Activated CD8-positive, alpha-beta T cell treated with anti-CD3 and anti-CD28 coated beads for 36 hours (primary cell): Measurements from ENCODE around the gene GPI. TPM values are rescaled to one million over a fixed set of nuclear protein-coding genes. Genes with fewer than 3 reads are reported as not detected.

Source experiments
- ATAC-seq: fragments of 200-7000 bp; cut with Tn5 transposase; one replicate; pipeline ENCODE4 v1.10.0; 2021; ENCODE audit warnings: mild to moderate bottlenecking, moderate library complexity
- CTCF ChIA-PET: fragments of 350-600 bp; sonication (Branson Sonifier 250); formaldehyde crosslinking; loops from one replicate; lab custom pipeline; 2021; ENCODE audit warnings: antibody characterized with exemption; lab: Charles Lee
- POLR2A ChIA-PET: fragments of 350-600 bp; sonication (Branson Sonifier 250); formaldehyde crosslinking; loops from one replicate; lab custom pipeline; 2021; ENCODE audit warnings: antibody characterized with exemption; lab: Charles Lee
- DNase-seq: peaks from one replicate; pipeline ENCODE4 v3.0.0-alpha.2; 2020
- H3K27ac Mint-ChIP-seq: one replicate; pipeline ENCODE4 v1.8.0; 2021; ENCODE audit warnings: mild to moderate bottlenecking, mixed read lengths
- H3K27me3 Mint-ChIP-seq: one replicate; pipeline ENCODE4 v1.8.0; 2021; ENCODE audit warnings: mixed read lengths
- H3K36me3 Mint-ChIP-seq: one replicate; pipeline ENCODE4 v1.8.0; 2021; ENCODE audit warnings: low read depth, mixed read lengths
- H3K4me1 Mint-ChIP-seq: one replicate; pipeline ENCODE4 v1.8.0; 2021; ENCODE audit warnings: low read depth, mixed read lengths
- H3K4me3 Mint-ChIP-seq: one replicate; pipeline ENCODE4 v1.8.0; 2021; ENCODE audit warnings: mild to moderate bottlenecking, moderate library complexity, mixed read lengths
- H3K9me3 Mint-ChIP-seq: one replicate; pipeline ENCODE4 v1.8.0; 2021; ENCODE audit warnings: mixed read lengths
- CTCF ChIP-seq: fragments of 200-600 bp; IDR thresholded peaks from one replicate; pipeline ENCODE4 v1.8.0; 2022; ENCODE audit warnings: antibody characterized with exemption, mild to moderate bottlenecking
- intact Hi-C: fragments of 100-400 bp; cut with micrococcal nuclease; formaldehyde crosslinking; loops from one replicate; pipeline ENCODE4 v1.10.0; 2022
- total RNA-seq, 2 experiments: library from RNA; stranded (reverse); gene quantifications; one replicate each; pipeline ENCODE4 v1.2.3, GENCODE V29; 2021

Gene GPI
- total RNA-seq, 2 experiments from 2014 or later: 847 to 870 TPM

- H3K4me3 Mint-ChIP-seq: no peak overlapping the region
- DNase-seq (no peak), ATAC-seq (no peak)
- H3K9me3 Mint-ChIP-seq: no peaks in the 10 kb centered on the region
- peaks cover 5% of the 10 kb centered on the region for H3K36me3 Mint-ChIP-seq
- intact Hi-C loops: no loop called here
- CTCF ChIA-PET: interaction anchor here (1.5 to 1.7 kb wide), 2 partner anchors 22 to 58 kb away, joined by 3 to 6 read pairs; no protein-coding TSS in a partner anchor
- H3K4me1 Mint-ChIP-seq: no peaks in the 10 kb centered on the region
- no peaks in the 10 kb centered on the region for H3K27me3 Mint-ChIP-seq
- POLR2A ChIA-PET: no interaction called here
- no peak for TF ChIP-seq CTCF
- no peak overlapping the region for H3K27ac Mint-ChIP-seq
Observed at GRCh38 chr19:34324320-34324719, 40.7 kb upstream of the GPI start.

GRCh38 chr19:34325181-34325580, 39.8 kb upstream of the GPI start:
- intact Hi-C loops: no loop called here
- Mint-ChIP-seq H3K4me3 (no peak overlapping the region), H3K27me3 (no peaks in the 10 kb centered on the region), H3K4me1 (no peaks in the 10 kb centered on the region), H3K9me3 (no peaks in the 10 kb centered on the region), H3K27ac (no peak overlapping the region), H3K36me3 (peaks cover 8% of the 10 kb centered on the region)
- TF ChIP-seq CTCF: no peak
- ATAC-seq (no peak), DNase-seq (no peak)
- ChIA-PET CTCF (interaction anchor here (1.7 kb wide), 1 partner anchor 21 kb away, joined by 6 read pairs; no protein-coding TSS in a partner anchor), POLR2A (no interaction called here)

- Mint-ChIP-seq H3K4me1 (no peaks in the 10 kb centered on the region), H3K4me3 (no peak overlapping the region), H3K36me3 (peaks cover 10% of the 10 kb centered on the region), H3K27me3 (no peaks in the 10 kb centered on the region), H3K9me3 (no peaks in the 10 kb centered on the region), H3K27ac (no peak overlapping the region)
- ATAC-seq: no peak
- POLR2A ChIA-PET: no interaction called here
- TF ChIP-seq CTCF: no peak
- no peak for DNase-seq
- CTCF ChIA-PET: interaction anchor here (1.0 to 1.7 kb wide), 2 partner anchors 10 to 20 kb away, joined by 3 to 6 read pairs; no protein-coding TSS in a partner anchor
- intact Hi-C loops: no loop called here
Observed at GRCh38 chr19:34325981-34326787, 38.8 kb upstream of the GPI start.

- H3K4me1 Mint-ChIP-seq: no peaks in the 10 kb centered on the region
- no peak for TF ChIP-seq CTCF
- H3K27ac Mint-ChIP-seq: no peak overlapping the region
- H3K36me3 Mint-ChIP-seq: peaks cover 10% of the 10 kb centered on the region
- no peaks in the 10 kb centered on the region for H3K9me3 Mint-ChIP-seq
- POLR2A ChIA-PET: interaction anchor here (1.6 kb wide), 1 partner anchor 11 kb away, joined by 5 read pairs; no protein-coding TSS in a partner anchor
- H3K4me3 Mint-ChIP-seq: no peak overlapping the region
- H3K27me3 Mint-ChIP-seq: no peaks in the 10 kb centered on the region
- CTCF ChIA-PET: interaction anchor here (0.9 to 1.7 kb wide), 6 partner anchors 12 to 188 kb away, joined by 3 to 9 read pairs (median 3); no protein-coding TSS in a partner anchor
- no peak for ATAC-seq
- intact Hi-C loops: no loop called here
- DNase-seq: no peak
Observed at GRCh38 chr19:34327851-34328250, 37.1 kb upstream of the GPI start.

GRCh38 chr19:34328982-34329381, 36.0 kb upstream of the GPI start:
- Mint-ChIP-seq H3K36me3 (peaks cover 10% of the 10 kb centered on the region), H3K4me3 (no peak overlapping the region), H3K27ac (no peak overlapping the region), H3K4me1 (no peaks in the 10 kb centered on the region), H3K27me3 (no peaks in the 10 kb centered on the region), H3K9me3 (no peaks in the 10 kb centered on the region)
- TF ChIP-seq CTCF: no peak
- DNase-seq (no peak), ATAC-seq (no peak)
- ChIA-PET POLR2A (no interaction called here), CTCF (interaction anchor here (1.1 kb wide), 1 partner anchor 96 kb away, joined by 3 read pairs; no protein-coding TSS in a partner anchor)
- intact Hi-C loops: no loop called here
